HG03342 (cell line): Measurements from ENCODE around the gene SNTG2.
"Not testable (repeated sequence)": the region's sequence is repeated elsewhere in the genome, so short reads cannot be mapped to it uniquely, and the experiment has no call there.

Experiments used
- ATAC-seq: cut with Tn5 transposase; IDR thresholded peaks from one replicate; pipeline ENCODE4 v1.9.1; 2021; ENCODE audit warnings: mild to moderate bottlenecking, moderate library complexity; ENCODE audit not compliant: unreplicated experiment

The SNTG2 gene

DNA sequence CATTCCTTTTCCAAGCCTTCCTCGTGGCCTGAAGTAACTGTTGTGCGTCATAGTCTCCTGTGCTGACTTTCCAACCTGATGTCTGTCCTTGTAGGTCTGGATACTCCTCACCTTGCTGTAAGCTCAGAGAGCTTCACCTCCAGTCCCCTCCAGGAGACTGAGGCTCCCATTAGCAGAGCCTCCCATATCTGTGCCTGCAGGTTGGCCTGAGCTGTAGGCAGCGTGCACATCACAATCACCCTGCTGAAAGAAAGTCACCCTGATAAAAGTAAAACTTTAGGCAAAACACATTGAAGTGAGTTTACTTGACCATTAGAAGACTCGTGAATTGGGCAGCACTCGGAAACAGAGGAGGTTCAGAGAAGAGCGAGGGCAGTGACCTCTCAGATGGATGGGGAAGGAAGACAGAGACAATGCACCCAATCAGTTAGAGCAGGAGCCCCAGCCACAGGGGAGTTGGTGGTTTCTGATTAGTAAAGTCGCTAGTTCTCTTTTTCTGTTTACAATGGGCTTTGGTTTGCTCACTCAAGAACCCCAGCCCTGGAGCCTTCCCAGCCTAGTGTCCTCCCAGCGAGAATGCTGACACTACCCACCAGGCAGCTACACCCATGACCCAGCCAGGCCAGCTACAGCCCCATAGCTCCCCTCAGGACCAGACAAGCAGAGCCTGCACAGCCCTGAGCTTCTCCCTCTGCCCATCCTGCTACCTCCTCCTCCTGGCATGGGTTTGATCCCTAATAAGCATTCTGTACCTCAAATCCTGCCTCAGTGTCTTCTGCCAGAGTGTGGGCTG, 450.5 kb downstream of the SNTG2 start:
- ATAC-seq: no peak

DNA sequence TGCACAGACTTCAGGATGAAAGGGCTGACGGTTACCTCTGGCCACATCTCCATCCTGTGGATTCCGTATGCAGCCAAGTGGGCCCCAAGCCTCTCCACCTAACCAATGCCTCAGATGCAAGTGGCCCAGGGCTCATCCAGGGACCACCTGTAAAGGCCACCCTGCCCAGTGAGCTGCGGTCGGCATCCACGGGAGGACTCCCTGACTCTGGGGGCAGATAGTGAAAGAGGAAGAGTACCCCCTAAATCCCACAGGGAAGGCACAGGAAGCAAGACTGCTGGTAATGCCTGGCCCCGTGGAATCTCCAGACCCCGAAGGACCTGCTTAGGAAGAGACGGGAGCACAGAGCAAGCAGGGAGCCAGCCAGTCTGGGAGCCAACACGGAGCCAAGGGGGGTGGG, 451.4 kb downstream of the SNTG2 start:
- ATAC-seq: no peak

DNA sequence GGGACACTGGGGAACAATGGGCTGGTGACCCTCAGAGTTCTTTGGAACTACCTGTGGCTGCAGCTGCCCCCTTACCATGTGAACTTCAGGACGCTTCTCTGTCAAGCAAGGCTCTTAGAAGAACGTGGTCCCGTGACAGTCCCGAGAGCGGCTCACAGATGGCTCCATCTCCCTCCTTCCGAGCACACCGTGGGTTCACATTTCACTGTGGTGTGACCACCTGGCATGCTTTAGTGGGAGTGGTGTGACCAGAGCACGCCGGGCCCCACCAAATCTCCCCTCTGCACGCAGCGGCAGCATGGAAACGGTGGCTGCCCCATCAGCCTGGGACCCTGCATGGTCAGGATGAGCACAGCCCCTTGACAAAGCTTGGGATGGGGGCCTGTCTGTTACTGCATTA, 452.9 kb downstream of the SNTG2 start:
- no peak for ATAC-seq

DNA sequence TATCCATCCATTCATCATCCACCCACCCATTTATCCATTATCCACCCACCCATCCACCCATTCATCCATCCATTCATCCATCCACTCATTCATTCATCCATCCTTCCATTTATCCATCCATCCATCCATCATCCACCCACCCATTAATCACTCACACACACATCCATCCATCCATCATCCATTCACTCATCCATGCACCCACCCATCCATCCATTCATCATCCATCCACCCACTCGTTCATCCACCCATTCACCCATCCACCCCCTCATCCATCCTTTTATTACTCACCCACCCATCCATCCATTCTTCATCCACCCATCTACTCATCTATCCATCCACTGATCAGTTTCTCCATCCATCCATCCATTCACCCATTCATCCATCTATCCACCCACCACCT, 454.5 kb downstream of the SNTG2 start:
- no peak for ATAC-seq

DNA sequence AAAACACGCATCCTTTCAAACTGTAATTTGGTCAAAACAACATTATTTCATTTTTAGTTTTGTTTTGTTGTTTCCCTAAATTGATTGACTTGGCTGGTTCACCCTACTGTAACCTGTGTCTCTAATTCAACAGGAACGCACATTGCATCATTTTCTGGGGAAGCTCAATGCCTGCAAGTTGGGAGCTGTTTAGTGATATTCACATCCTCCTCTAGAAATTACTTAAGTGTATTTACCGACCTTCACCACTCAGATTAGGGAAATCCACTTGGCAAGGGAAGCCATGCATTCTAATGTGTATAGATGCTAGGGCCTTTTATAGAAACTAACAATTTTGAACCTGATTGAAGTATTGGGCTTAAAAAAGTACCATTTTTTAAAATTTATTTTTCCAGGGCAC, 455.3 kb downstream of the SNTG2 start:
- ATAC-seq: no peak

DNA sequence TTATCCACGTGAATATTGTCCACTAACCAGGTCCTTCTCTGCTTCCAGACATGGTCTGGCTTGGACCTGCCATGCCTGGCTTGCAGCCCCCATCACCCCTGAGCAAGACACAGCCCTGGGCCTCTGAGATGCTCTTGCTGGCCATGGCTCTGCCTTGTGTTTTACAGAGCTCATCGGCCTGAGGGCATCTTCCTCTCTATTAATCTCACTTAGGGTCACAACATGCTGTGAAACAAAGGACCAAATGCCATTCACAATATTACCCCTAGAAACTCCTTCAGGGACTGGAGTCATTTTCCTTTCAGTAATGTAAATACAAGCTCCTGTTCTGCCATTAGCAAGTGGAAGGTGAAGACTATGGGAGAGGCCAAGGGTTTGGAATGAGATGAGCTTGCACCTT, 455.8 kb downstream of the SNTG2 start:
- ATAC-seq: no peak

DNA sequence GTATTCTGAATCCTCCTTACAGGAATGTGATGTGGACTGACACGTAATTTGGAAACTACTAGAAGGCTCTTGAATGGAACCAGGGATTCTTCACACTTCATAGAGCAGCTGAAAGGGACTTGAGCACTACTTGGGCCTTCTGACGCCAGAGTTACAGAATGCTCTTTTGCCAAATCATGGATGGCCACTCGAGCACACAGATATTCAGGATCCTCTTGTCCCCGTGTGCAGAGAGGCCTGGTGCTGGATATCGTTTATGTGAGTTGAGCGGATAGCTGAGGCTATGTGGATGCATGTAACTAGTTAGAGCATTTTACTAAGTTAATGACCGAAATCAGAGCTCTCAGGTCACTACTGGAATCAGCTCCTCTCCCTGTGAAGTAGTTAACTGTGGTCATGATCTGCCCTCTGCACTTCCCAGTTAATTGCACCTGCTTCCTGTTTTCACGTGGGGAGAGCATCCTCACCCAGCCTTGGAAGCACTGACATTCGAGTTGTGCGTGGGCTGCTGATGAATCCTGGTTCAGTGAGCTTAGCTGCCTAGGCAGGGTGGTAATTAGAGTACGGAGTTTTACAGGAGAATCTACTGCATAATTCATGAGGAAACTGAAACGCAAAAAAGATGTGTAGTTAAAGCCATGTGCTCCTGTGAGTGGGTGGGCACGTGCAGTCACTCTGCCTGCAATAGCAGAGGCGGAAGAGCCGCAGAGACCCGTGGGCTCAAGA, 457.5 kb downstream of the SNTG2 start:
- no peak for ATAC-seq

DNA sequence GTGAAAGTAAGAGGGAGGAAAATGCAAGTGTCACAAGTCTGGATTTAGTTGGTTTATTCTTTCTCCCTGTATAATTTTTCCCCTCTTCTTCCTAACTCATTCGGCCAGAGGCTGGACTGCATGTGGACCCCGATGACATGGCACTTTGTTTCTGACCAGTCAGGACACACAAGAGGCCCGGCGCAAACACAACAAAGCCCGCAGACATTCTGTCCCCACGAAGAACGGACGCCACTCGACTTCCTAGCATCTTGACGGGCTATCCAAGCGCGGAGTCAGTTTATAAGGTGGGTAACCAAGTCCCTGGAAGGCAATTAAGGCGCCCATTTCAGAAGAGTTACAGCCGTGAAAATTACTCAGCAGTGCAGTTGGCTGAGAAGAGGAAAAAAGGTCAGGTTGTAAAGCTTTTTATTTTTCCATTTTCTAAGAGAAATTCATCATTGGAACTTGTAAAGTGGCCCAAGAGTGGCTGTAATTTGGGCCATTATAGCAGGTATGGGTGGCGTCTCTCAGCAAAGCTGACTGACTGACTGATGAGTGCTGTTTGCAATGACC, 462.6 kb downstream of the SNTG2 start, which contains the start of gene TPO:
TSS of gene TPO (plus strand) at position 308 of the 555 bp plus-strand sequence. CDS start 946 bp downstream, outside the sequence.
- ATAC-seq: no peak

DNA sequence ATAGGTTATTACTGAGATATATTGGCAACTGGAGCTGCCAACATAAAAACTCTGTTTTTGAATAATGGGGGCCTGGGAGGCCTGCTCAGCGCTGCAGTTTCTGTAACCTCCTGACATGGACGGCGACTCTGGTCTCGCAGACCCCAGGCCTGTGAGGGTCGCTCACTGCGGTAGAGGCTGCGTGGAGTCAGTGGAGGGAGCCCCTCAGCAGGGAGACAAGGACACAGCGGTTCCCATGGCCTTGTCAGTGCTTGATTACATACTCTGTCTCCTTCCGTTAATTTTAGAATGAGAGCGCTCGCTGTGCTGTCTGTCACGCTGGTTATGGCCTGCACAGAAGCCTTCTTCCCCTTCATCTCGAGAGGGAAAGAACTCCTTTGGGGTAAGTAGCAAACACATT, 463.5 kb downstream of the SNTG2 start:
- ATAC-seq: no peak

DNA sequence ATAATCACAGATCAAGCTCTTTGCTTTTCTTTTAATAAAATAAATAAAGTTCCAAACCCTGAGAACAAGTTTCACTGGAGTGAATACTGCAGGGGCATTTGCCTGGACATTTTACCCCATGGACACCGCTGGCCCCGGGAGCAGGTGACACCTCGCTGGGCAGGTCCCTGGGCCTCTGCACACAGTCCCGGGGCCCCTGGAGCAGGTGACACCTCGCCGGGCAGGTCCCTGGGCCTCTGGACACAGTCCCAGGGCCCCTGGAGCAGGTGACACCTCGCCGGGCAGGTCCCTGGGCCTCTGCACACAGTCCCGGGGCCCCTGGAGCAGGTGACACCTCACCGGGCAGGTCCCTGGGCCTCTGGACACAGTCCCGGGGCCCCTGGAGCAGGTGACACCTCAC, 464.3 kb downstream of the SNTG2 start:
- not testable (repeated sequence) for ATAC-seq

DNA sequence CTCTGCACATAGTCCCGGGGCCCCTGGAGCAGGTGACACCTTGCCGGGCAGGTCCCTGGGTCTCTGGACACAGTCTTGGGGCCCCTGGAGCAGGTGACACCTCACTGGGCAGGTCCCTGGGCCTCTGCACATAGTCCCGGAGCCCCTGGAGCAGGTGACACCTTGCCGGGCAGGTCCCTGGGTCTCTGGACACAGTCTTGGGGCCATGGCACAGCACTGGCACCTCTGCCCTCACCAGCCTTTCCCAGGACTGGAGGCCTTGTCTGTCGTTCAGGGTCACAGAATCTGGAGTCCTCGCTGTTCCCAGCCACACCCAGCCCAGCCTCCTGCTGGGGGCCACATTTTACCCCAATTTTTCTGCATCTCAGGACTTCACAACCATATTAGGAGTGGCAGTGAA, 464.9 kb downstream of the SNTG2 start:
- no peak for ATAC-seq
